HepG2 (cell line): ENCODE results near the gene C3orf18. TPM values are rescaled to one million over a fixed set of nuclear protein-coding genes. Genes with fewer than 3 reads are reported as not detected.

ENCODE experiments used
- GZF1 ChIP-seq: sonication (generic); formaldehyde crosslinking; IDR thresholded peaks from 2 replicates; pipeline ENCODE4 v1.5.1; 2020; ENCODE audit warnings: mild to moderate bottlenecking, missing genetic modification reagents
- MEIS2 ChIP-seq: sonication (generic); formaldehyde crosslinking; IDR thresholded peaks from 2 replicates; pipeline ENCODE4 v1.9.0; 2021; ENCODE audit warnings: mild to moderate bottlenecking, missing genetic modification reagents
- NR2F2 ChIP-seq: IDR thresholded peaks from 2 replicates; pipeline ENCODE4 v1.6.1; 2012; ENCODE audit warnings: low read depth, inconsistent platforms, borderline replicate concordance
- TBX3 ChIP-seq: fragments of 450-650 bp; IDR thresholded peaks from 2 replicates; pipeline ENCODE4 v1.6.1; 2017; ENCODE audit warnings: antibody characterized with exemption, mild to moderate bottlenecking, inconsistent platforms, borderline replicate concordance
- ZBTB7A ChIP-seq: sonication (generic); formaldehyde crosslinking; IDR thresholded peaks from 2 replicates; pipeline ENCODE4 v1.8.0; 2022; ENCODE audit warnings: mild to moderate bottlenecking, missing genetic modification reagents
- ZNF7 ChIP-seq: IDR thresholded peaks from 2 replicates; pipeline ENCODE4 v1.6.1; 2016; ENCODE audit warnings: missing biosample characterization, missing genetic modification reagents
- ZNF747 ChIP-seq: sonication (generic); formaldehyde crosslinking; IDR thresholded peaks from 2 replicates; pipeline ENCODE4 v1.8.1; 2023; ENCODE audit warnings: missing genetic modification reagents, mild to moderate bottlenecking, borderline replicate concordance
- polyA plus RNA-seq, 8 experiments: library from polyadenylated mRNA; depleted of rRNA in 3 of 8; stranded (reverse) in 7 of 8; unstranded in 1 of 8; fragments of >200 nt; fragmentation: Illumina TruSeq in 4 of 8; extraction: Trizol in 4 of 8; gene quantifications; 2 replicates each; pipeline versions ENCODE4 v1.2.1 to v1.2.3, GENCODE V29; 2011 to 2016; ENCODE audit warnings: low read depth in 4 of 8, missing spikeins in 1 of 8, mixed read lengths in 1 of 8; ENCODE audit not compliant: insufficient read depth in 1 of 8
- total RNA-seq, 5 experiments: library from RNA; depleted of rRNA; stranded (reverse); fragments of >200 nt; fragmentation: Illumina TruSeq; extraction: Trizol; gene quantifications; 2 replicates each; pipeline ENCODE4 v1.2.3, GENCODE V29; 2016; ENCODE audit warnings: low read depth in 1 of 5
- TF ChIP-seq, protein P1 (sequence below): IDR thresholded peaks from 2 replicates; pipeline ENCODE4 v1.6.1; 2016; ENCODE audit warnings: missing genetic modification reagents, missing compliant biosample characterization
- TF ChIP-seq, protein P2 (sequence below): sonication (generic); formaldehyde crosslinking; IDR thresholded peaks from 2 replicates; pipeline ENCODE4 v1.4.0; 2020; ENCODE audit warnings: missing genetic modification reagents
- TF ChIP-seq, protein P3 (sequence below), 2 experiments: fragments of 450-650 bp in 1 of 2; sonication (generic) in 1 of 2; formaldehyde crosslinking in 1 of 2; IDR thresholded peaks; 2 replicates each; pipeline versions ENCODE4 v1.6.1 to v1.8.0; 2016 to 2022; ENCODE audit warnings: antibody characterized with exemption in 1 of 2, mild to moderate bottlenecking in 1 of 2, missing genetic modification reagents in 1 of 2
- TF ChIP-seq, protein P4 (sequence below): sonication (generic); formaldehyde crosslinking; IDR thresholded peaks from 2 replicates; pipeline ENCODE4 v1.4.0; 2020; ENCODE audit warnings: missing genetic modification reagents, mild to moderate bottlenecking, borderline replicate concordance

The C3orf18 gene
- total and polyA plus RNA-seq, 2 of the 13 experiments (the other 11 are each of a cell fraction or from before 2014, with no cell fraction given) = 1.6 to 4.8 TPM

DNA sequence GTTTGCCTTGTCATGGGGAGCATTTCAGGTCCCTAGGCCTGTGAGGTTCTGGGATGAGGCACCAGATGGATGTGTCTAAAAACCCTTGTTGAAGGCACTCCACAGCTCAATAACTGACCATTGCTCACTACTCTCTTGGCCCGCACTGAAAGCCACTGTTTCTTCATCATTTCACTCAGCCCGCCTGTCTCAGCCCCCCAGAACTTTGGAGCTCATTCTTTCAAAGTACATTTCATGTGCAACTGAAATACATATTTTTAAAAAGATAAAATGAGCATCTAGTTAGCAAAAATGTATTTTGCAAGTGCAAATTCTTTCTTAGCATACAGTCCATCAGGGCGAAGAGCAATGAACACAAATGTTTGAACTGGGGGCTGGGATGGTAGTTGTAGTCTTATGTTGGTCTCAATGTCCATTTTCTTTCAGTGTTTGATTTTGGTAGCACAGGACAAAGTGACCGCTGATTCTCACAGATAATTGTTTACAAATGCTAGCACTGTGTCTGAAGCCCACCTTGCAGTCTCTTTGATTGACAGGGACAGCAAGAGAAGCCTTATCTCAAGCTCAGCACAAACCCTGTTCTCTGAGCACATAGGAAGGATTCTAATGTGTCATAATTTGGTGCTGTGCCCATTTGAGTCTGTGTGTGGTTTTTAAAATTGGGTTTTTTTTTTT, 21.3 kb upstream of the C3orf18 start (continued):
- no peak for TF ChIP-seq ZNF747
- TF ChIP-seq, protein P1, sequence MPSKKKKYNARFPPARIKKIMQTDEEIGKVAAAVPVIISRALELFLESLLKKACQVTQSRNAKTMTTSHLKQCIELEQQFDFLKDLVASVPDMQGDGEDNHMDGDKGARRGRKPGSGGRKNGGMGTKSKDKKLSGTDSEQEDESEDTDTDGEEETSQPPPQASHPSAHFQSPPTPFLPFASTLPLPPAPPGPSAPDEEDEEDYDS = peak; percentile 43; the same call in 1 of the 2 replicates
- TF ChIP-seq, protein P2, sequence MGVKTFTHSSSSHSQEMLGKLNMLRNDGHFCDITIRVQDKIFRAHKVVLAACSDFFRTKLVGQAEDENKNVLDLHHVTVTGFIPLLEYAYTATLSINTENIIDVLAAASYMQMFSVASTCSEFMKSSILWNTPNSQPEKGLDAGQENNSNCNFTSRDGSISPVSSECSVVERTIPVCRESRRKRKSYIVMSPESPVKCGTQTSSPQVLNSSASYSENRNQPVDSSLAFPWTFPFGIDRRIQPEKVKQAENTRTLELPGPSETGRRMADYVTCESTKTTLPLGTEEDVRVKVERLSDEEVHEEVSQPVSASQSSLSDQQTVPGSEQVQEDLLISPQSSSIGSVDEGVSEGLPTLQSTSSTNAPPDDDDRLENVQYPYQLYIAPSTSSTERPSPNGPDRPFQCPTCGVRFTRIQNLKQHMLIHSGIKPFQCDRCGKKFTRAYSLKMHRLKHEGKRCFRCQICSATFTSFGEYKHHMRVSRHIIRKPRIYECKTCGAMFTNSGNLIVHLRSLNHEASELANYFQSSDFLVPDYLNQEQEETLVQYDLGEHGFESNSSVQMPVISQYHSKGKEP (CRISPR knock-in tag) = no peak
- peak; percentile 90 for TF ChIP-seq MEIS2 (CRISPR knock-in tag)
- TF ChIP-seq TBX3 = no peak
- TF ChIP-seq, protein P3, sequence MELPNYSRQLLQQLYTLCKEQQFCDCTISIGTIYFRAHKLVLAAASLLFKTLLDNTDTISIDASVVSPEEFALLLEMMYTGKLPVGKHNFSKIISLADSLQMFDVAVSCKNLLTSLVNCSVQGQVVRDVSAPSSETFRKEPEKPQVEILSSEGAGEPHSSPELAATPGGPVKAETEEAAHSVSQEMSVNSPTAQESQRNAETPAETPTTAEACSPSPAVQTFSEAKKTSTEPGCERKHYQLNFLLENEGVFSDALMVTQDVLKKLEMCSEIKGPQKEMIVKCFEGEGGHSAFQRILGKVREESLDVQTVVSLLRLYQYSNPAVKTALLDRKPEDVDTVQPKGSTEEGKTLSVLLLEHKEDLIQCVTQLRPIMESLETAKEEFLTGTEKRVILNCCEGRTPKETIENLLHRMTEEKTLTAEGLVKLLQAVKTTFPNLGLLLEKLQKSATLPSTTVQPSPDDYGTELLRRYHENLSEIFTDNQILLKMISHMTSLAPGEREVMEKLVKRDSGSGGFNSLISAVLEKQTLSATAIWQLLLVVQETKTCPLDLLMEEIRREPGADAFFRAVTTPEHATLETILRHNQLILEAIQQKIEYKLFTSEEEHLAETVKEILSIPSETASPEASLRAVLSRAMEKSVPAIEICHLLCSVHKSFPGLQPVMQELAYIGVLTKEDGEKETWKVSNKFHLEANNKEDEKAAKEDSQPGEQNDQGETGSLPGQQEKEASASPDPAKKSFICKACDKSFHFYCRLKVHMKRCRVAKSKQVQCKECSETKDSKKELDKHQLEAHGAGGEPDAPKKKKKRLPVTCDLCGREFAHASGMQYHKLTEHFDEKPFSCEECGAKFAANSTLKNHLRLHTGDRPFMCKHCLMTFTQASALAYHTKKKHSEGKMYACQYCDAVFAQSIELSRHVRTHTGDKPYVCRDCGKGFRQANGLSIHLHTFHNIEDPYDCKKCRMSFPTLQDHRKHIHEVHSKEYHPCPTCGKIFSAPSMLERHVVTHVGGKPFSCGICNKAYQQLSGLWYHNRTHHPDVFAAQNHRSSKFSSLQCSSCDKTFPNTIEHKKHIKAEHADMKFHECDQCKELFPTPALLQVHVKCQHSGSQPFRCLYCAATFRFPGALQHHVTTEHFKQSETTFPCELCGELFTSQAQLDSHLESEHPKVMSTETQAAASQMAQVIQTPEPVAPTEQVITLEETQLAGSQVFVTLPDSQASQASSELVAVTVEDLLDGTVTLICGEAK (IDR thresholded peaks at IDR 0.05) = no peak
- TF ChIP-seq, protein P3 (CRISPR knock-in tag; IDR thresholded peaks at IDR 0.05) = no peak; the same call in 1 of the 2 replicates
- no peak for TF ChIP-seq ZBTB7A (CRISPR knock-in tag)
- TF ChIP-seq, protein P4, sequence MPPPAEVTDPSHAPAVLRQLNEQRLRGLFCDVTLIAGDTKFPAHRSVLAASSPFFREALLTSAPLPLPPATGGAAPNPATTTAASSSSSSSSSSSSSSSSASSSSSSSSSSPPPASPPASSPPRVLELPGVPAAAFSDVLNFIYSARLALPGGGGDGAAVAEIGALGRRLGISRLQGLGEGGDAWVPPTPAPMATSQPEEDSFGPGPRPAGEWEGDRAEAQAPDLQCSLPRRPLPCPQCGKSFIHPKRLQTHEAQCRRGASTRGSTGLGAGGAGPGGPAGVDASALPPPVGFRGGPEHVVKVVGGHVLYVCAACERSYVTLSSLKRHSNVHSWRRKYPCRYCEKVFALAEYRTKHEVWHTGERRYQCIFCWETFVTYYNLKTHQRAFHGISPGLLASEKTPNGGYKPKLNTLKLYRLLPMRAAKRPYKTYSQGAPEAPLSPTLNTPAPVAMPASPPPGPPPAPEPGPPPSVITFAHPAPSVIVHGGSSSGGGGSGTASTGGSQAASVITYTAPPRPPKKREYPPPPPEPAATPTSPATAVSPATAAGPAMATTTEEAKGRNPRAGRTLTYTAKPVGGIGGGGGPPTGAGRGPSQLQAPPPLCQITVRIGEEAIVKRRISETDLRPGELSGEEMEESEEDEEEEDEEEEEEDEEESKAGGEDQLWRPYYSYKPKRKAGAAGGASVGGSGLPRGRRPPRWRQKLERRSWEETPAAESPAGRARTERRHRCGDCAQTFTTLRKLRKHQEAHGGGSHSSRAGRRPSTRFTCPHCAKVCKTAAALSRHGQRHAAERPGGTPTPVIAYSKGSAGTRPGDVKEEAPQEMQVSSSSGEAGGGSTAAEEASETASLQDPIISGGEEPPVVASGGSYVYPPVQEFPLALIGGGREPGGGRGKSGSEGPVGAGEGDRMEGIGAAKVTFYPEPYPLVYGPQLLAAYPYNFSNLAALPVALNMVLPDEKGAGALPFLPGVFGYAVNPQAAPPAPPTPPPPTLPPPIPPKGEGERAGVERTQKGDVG (CRISPR knock-in tag) = no peak
- TF ChIP-seq NR2F2 = no peak
- TF ChIP-seq GZF1 = no peak
- no peak for TF ChIP-seq ZNF7 (CRISPR knock-in tag)
